ENCODE results near the gene CENPW. TPM values are rescaled to one million over a fixed set of nuclear protein-coding genes. Genes with fewer than 3 reads are reported as not detected.

The CENPW gene
- total and polyA plus RNA-seq, 3 donors from 2014 or later: 11.8 to 58.2 (median 16.0) TPM

- DNase-seq: no peak
- no peaks in the 10 kb centered on the region for H3K27me3 ChIP-seq
- no peak overlapping the region for H3K27ac ChIP-seq
- intact Hi-C loops (cut with DNase I; ENCODE audit: low total_unique reads): no loop called here
- no peaks in the 10 kb centered on the region for H3K36me3 ChIP-seq (ENCODE audit: low read depth, missing control alignments)
- no peak for TF ChIP-seq POLR2A (IDR thresholded peaks at IDR 0.05)
- TF ChIP-seq CTCF (IDR thresholded peaks at IDR 0.05): no peak
- peaks cover 3% of the 10 kb centered on the region for H3K4me1 ChIP-seq
- H3K4me3 ChIP-seq: no peak overlapping the region
- H3K9me3 ChIP-seq: no peaks in the 10 kb centered on the region
Measured at GRCh38 chr6:126344181-126344580, 4.3 kb downstream of the CENPW start.

- 88 to 94% methylated on average over 1 of the region's 1 CpG for WGBS, 2 donors
- Histone ChIP-seq H3K4me3 (no peak overlapping the region), H3K27ac (no peak overlapping the region), H3K4me1 (no peaks in the 10 kb centered on the region), H3K9me3 (no peaks in the 10 kb centered on the region), H3K27me3 (no peaks in the 10 kb centered on the region), H3K36me3 (ENCODE audit: low read depth, missing control alignments) (no peaks in the 10 kb centered on the region)
- no peak for DNase-seq
- intact Hi-C loops (cut with DNase I; ENCODE audit: low total_unique reads): no loop called here
- TF ChIP-seq CTCF (IDR thresholded peaks at IDR 0.05) (no peak), POLR2A (IDR thresholded peaks at IDR 0.05) (no peak)
Measured at GRCh38 chr6:126351960-126352359, 12.0 kb downstream of the CENPW start.

- Histone ChIP-seq H3K27me3 (no peaks in the 10 kb centered on the region), H3K4me3 (no peak overlapping the region), H3K27ac (no peak overlapping the region), H3K4me1 (no peaks in the 10 kb centered on the region), H3K36me3 (ENCODE audit: low read depth, missing control alignments) (no peaks in the 10 kb centered on the region), H3K9me3 (no peaks in the 10 kb centered on the region)
- DNase-seq: no peak
- TF ChIP-seq POLR2A (IDR thresholded peaks at IDR 0.05) (no peak), CTCF (IDR thresholded peaks at IDR 0.05) (no peak)
- intact Hi-C loops (cut with DNase I; ENCODE audit: low total_unique reads): no loop called here
Measured at GRCh38 chr6:126352514-126352913, 12.6 kb downstream of the CENPW start.

GRCh38 chr6:126356526-126356925 lies 16.6 kb downstream of the CENPW start:
- no peak overlapping the region for H3K4me3 ChIP-seq
- intact Hi-C loops (cut with DNase I; ENCODE audit: low total_unique reads): no loop called here

More at GRCh38 chr6:126356526-126356925, 16.6 kb downstream of the CENPW start:
- H3K9me3 ChIP-seq: no peaks in the 10 kb centered on the region
- no peaks in the 10 kb centered on the region for H3K27me3 ChIP-seq
- no peak overlapping the region for H3K27ac ChIP-seq
- H3K36me3 ChIP-seq (ENCODE audit: low read depth, missing control alignments): no peaks in the 10 kb centered on the region
- no peaks in the 10 kb centered on the region for H3K4me1 ChIP-seq
- TF ChIP-seq CTCF (IDR thresholded peaks at IDR 0.05): no peak
- DNase-seq: no peak

Measured in testis (tissue), 3 donors.